NCI-H1694 (cell line): ENCODE measurements around the gene ASPN.

Experiments used
- DNase-seq: peaks from one replicate; lab custom pipeline; 2025; lab: John Stamatoyannopoulos, UW

The ASPN gene

GRCh38 chr9:92504881-92505280, 22.6 kb upstream of the ASPN start:
- DNase-seq, result no peak

GRCh38 chr9:92503156-92503555, 20.9 kb upstream of the ASPN start:
- no peak for DNase-seq

GRCh38 chr9:92501671-92502393, 19.5 kb upstream of the ASPN start:
- DNase-seq, result no peak

DNA sequence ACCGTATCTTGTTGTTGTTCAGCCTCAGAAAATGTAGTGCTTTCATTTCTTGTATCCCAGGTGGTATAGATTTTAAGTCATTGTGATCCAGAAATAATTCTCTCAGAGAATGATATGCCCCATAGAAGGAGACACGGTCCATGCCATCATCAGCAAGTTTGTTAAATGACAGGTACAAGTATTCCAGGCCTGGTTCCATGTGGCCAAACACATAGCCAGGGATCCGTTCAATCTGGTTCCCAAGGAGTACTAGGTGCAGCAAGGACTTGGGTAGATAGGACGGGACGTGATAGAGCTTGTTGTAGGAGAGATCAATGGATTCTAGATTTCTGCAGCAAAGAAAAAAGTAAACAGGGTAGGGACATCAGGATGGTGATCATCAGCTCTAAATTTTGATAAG, 18.4 kb upstream of the ASPN start:
- no peak for DNase-seq

GRCh38 chr9:92499701-92500100, 17.4 kb upstream of the ASPN start:
- no peak for DNase-seq

DNA sequence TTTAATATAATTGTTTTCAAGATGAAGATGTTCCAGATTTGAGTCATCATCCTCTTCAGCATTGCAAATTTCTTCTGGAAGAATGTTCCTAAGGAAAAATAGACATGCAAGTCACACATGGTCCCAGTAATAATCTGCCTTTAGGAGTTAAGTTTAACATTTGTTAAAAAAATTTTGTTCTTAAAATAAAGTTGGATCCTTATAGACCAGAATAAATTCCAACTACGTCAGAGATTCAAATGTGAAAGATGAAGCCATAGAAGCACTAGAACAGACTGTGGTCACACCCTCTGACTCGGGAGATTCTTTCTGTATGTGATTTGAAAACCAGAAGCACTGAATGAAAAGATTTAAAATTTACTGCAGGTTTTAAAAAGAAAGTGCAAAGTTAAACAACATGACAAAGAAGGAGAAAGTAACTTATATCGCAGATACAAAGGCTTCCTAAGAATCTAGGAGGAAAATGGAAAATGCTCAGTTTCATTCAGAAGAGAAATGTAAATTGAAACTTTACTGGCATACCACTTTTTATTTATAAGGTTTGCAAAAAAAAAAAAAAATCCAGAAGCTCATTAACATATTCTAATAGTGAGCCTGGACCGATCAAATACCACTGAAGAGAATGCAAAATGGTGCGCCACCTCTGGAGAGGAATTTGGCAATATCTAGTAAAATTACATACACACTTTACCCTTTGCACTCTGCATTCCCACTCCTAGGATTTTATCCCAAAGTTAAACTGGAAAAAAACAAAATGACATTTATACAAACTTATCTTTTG, 14.3 kb upstream of the ASPN start:
- no peak for DNase-seq

- no peak for DNase-seq
These were observed 12.6 kb upstream of the ASPN start for GRCh38 chr9:92494856-92495255.

DNA sequence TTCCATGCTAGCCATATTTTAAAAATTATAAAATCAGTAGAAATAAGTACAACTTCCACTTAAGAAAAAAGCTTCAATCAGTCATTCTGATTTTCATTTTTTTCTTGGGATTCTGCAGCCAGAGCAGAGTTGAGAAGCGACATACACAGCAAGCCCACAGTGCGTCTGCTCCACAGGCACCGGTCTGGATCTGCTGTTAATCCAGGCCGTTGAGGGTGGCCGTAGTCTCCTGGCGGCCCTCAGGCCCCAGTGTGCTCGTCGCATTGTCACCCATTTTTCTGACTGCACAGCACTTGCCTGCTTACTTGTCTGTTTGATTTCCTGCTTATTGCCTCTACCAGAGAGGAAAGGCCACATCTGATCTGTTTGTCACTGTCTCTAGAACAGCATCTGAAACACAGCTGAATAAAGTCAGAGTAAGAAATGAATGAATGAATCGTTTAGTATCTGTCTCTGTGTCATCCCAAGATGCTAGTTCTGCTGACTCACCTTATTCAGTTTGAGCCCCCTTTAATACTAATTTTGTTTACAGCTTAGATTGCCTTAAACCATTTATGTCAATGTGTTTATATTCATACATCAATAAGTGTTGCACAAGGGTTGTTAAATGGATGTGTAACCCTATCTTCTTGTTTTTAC, 11.6 kb upstream of the ASPN start:
- DNase-seq, result no peak

DNA sequence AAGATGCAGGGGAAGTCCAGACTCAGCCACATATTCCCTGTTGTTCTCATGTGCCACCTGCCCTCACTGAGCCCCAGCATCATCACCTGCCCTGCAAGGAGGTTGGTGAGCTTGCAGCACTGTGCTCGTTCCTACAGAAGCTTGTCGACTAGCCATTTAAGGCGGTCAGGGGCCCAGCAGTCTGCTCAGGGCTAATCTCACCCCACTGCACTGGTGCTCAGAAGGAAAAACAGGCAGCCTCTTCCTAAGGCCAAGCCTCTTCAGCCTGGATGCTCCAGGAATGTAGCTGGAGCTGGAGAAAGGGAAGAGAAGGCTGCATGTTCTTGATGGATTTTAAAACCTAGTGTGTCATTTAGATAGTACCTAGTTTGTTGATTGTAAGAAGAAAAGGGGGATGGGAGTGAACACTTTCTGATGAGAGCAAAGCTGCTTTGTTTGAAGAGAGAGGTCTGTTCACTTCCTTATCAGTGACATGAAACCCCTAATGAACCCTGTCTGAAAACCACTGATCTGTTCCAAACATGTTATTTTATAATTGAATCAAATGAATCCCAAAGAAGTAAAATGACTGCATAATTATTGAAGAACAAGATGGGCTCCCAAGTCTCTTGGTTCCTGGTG, 10.6 kb upstream of the ASPN start:
- no peak for DNase-seq

- no peak for DNase-seq
These were observed 6.6 kb upstream of the ASPN start for GRCh38 chr9:92488681-92489550.

DNA sequence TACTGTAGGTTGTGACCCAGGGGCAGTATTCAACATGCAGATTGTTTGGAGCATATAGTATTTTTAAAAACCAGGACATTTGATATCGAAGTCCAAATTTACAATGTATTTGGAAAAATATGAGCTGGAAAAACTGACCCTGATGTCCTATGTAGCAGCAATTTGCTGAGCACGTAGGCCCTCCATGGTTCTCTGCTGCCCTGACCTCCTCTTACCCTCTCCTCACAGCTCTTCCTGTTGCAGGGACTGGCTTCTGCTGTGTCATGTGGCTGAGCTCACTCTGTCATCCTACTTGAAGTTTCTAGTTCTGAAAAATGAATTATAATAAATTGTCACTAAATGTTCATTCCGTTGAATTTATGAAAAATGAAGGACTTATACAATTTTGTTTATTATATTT, 4.1 kb upstream of the ASPN start:
- DNase-seq, result no peak

- DNase-seq, result no peak
These were observed 2.3 kb upstream of the ASPN start for GRCh38 chr9:92484563-92484962.

GRCh38 chr9:92483627-92484545, 1.6 kb upstream of the ASPN start:
- no peak for DNase-seq

GRCh38 chr9:92482805-92483204, 499 bp upstream of the ASPN start:
- no peak for DNase-seq

- DNase-seq, result no peak
These were observed 1.2 kb downstream of the ASPN start for GRCh38 chr9:92480986-92481633.

- DNase-seq, result no peak
These were observed 2.0 kb downstream of the ASPN start for GRCh38 chr9:92480291-92480771.

DNA sequence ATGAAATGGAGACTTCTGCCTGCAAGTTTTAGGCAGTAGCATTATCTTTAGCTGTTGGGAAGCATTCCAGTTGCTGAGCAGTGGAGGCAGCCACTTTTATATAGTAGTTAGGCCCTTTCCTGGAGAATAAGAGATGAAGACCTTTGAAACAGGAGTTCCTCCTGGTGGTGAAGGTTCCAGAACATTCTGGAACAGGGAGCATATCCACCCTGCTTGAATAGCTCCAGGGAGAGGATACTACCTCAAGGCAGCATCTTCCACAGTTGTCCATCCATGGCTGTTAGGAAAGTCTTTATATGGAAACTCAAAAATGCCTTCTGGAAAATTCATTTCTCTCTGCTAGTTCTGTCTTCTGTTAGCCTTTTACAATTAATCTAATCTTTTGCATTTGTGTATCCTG, 3.0 kb downstream of the ASPN start:
- no peak for DNase-seq

- no peak for DNase-seq
These were observed 3.5 kb downstream of the ASPN start for GRCh38 chr9:92478783-92479182.

DNA sequence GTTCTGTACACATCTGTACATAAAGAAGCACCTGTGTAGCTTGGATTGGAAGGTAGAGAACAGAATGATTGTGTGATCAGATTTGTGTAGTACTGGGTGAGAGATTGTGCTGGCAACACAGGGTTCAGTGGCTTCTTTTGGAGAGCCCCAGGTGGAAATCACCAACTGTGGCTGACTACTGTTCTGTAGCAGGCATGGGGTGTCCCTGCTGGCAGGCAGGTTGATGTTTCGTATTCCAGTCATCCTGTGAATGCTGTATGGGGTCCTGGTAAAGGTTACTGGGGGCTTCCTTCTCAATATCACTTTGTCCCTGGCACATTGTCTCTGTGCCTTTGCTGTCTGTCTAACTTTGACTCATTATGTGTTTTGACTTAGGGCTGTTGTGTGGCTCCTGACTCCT, 5.3 kb downstream of the ASPN start:
- no peak for DNase-seq

DNA sequence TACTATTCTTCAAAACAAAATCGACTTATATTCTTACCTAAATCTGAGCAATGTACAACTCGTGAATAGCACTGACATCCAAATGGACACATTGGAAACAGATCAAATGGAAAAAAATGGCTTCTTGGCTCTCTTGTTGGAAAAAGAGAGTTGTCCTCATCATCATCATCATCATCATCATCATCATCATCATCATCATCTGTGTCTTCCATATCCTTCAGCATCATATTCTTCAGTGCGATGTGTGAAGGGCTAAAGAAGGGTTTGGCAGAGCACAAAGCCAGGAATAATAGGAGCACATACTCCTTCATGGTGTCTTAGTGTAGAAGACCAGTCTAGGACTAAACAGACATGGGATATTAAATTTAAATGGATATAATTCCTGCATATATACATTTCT, 7.7 kb downstream of the ASPN start:
- no peak for DNase-seq
